Nephron (organoid): ENCODE measurements around the gene FDXR.

Experiments used
- H3K27ac Mint-ChIP-seq, 3 experiments: 2 replicates each; pipeline ENCODE4 v1.8.0; 2020; ENCODE audit warnings: mixed read lengths in 3 of 3, mild to moderate bottlenecking in 2 of 3, moderate library complexity in 1 of 3
- H3K27me3 Mint-ChIP-seq: 2 replicates; pipeline ENCODE4 v1.8.0; 2021; ENCODE audit warnings: low read depth, mild to moderate bottlenecking, moderate library complexity, mixed read lengths
- H3K36me3 Mint-ChIP-seq: 2 replicates; pipeline ENCODE4 v1.8.0; 2020; ENCODE audit warnings: low read depth, mixed read lengths
- H3K4me1 Mint-ChIP-seq: 2 replicates; pipeline ENCODE4 v1.8.0; 2020; ENCODE audit warnings: mixed read lengths
- H3K4me3 Mint-ChIP-seq, 3 experiments: 2 replicates each; pipeline ENCODE4 v1.8.0; 2020; ENCODE audit warnings: mild to moderate bottlenecking in 3 of 3, mixed read lengths in 3 of 3, moderate library complexity in 2 of 3
- H3K9me3 Mint-ChIP-seq: 2 replicates; pipeline ENCODE4 v1.8.0; 2020; ENCODE audit warnings: mixed read lengths
- CTCF ChIP-seq, 3 experiments: fragments of 200-600 bp; sonication (generic); IDR thresholded peaks; one replicate each; pipeline ENCODE4 v1.5.0; 2021; ENCODE audit warnings: antibody characterized with exemption in 3 of 3; ENCODE audit not compliant: unreplicated experiment in 3 of 3

The FDXR gene

GRCh38 chr17:74868251-74868907, 4.4 kb downstream of the FDXR start:
- Mint-ChIP-seq H3K4me3 (no peak overlapping the region), H3K27ac (no peak overlapping the region), H3K4me1 (peaks cover 21% of the 10 kb centered on the region), H3K36me3 (no peaks in the 10 kb centered on the region), H3K9me3 (no peaks in the 10 kb centered on the region), H3K27me3 (peaks cover 8% of the 10 kb centered on the region)
- TF ChIP-seq CTCF (IDR thresholded peaks at IDR 0.05; ENCODE audit: unreplicated experiment in 3 of 3), result no peak

DNA sequence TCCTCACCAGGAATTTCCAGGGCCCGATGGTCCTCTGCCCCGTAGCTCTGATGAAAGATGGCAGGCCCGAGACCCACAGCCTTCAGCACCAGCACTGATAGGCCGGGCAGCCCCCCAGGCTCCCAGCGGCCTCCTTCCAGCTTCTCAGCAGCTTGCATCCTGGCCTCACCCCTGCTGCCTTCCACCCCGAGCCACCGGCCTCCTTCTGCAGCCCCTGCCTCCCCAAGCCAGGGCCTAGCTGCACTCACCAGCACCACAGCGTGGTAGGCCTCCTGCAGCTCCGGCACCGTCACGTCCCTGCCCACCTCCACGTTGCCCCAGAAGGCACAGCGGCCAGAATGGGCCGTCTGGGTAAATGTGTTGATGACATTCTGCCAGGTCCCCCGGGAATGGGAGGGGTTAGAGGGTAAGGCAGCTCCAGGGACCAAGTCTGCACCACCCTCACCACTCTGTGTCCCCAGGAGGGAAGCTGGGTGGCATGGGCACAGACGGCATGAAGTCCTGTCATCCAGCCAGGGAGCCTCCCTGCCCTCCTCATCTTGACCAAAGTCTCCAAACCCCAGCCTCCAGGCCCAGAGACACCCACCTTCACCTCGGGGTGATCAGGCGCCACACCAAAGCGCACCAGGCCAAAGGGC, 6.5 kb downstream of the FDXR start:
- H3K27ac Mint-ChIP-seq, result no peak overlapping the region
- no peak overlapping the region for H3K4me3 Mint-ChIP-seq
- peaks cover 10% of the 10 kb centered on the region for H3K4me1 Mint-ChIP-seq
- no peaks in the 10 kb centered on the region for H3K36me3 Mint-ChIP-seq
- no peak for TF ChIP-seq CTCF (IDR thresholded peaks at IDR 0.05; ENCODE audit: unreplicated experiment in 3 of 3)
- no peaks in the 10 kb centered on the region for H3K9me3 Mint-ChIP-seq
- H3K27me3 Mint-ChIP-seq, result peaks cover 26% of the 10 kb centered on the region

DNA sequence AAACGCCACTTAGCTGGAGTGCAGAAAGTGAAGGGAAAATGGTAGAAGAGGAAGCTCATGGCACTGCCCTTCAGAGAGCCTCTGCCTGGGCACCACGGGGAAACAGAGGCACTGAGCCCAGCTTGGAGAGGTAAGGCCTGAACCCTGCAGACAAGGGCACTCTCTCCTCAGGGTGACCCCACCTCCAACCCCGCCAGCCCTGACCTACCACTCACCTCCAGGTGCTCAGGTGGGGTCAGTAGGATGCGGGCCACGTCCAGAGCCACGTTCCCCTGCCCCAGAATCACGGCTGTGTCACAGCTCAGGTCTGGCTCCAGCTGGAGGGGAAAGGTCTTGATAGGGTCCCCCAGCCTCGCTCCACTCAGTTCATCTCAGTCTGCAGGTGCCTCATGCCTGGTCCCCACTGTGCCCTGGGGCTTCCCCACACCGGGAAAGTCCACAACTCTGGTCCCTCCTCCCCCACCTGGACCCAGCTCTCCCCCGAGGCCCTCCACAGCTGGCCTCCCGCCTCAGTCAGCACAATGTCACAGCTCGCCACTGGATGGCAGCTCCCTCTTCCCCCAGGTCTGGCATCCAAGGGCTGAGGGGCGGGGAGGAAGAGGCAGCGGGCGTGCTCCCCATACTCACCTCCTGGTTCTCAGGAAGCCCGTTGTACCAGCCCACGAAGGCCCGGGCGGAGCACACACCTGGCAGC, 7.1 kb downstream of the FDXR start:
- TF ChIP-seq CTCF (IDR thresholded peaks at IDR 0.05; ENCODE audit: unreplicated experiment in 3 of 3), result no peak
- H3K4me3 Mint-ChIP-seq, result no peak overlapping the region
- no peaks in the 10 kb centered on the region for H3K9me3 Mint-ChIP-seq
- peaks cover 32% of the 10 kb centered on the region for H3K27me3 Mint-ChIP-seq
- no peak overlapping the region for H3K27ac Mint-ChIP-seq
- peaks cover 5% of the 10 kb centered on the region for H3K4me1 Mint-ChIP-seq
- H3K36me3 Mint-ChIP-seq, result no peaks in the 10 kb centered on the region

DNA sequence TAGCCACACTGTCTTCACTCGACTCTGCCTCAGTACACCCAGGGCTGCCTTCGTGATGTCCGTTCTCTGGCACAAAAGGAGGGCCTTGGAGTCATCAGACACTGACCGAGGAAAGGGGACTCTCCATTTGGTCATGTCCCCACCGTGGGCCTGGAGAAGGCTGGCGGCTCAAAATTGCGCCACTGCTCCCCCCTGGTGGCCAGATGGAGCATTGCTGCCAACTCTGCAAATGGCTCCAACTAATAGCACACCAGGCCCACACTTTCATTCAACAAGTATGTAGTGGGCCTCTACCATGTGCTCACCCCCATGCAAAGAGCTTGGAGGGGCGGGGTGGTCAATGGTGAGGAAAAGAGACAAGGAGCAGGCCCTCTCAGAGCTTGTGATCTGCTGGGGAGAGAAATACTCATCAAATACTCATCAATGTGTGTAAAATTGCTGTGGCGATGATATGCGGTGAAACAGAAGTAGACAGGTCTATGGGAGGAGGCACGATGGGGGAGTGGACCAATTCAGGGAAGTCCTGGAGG, 7.9 kb downstream of the FDXR start:
- Mint-ChIP-seq H3K27ac (no peak overlapping the region), H3K27me3 (peaks cover 39% of the 10 kb centered on the region), H3K9me3 (no peaks in the 10 kb centered on the region), H3K36me3 (no peaks in the 10 kb centered on the region), H3K4me1 (peaks cover 5% of the 10 kb centered on the region), H3K4me3 (no peak overlapping the region)
- peak; percentile 84 to 95 (median 93) for TF ChIP-seq CTCF (IDR thresholded peaks at IDR 0.05; ENCODE audit: unreplicated experiment in 3 of 3)

- Mint-ChIP-seq H3K36me3 (no peaks in the 10 kb centered on the region), H3K27ac (no peak overlapping the region), H3K4me3 (no peak overlapping the region), H3K4me1 (peaks cover 5% of the 10 kb centered on the region), H3K9me3 (no peaks in the 10 kb centered on the region), H3K27me3 (peaks cover 44% of the 10 kb centered on the region)
- TF ChIP-seq CTCF (IDR thresholded peaks at IDR 0.05; ENCODE audit: unreplicated experiment in 3 of 3), result no peak
Observed at GRCh38 chr17:74864297-74864865, 8.4 kb downstream of the FDXR start.
